ENCODE data around the gene RPL31.
"Not testable (repeated sequence)": the region's sequence is repeated elsewhere in the genome, so short reads cannot be mapped to it uniquely, and the experiment has no call there.

Gene RPL31

DNA sequence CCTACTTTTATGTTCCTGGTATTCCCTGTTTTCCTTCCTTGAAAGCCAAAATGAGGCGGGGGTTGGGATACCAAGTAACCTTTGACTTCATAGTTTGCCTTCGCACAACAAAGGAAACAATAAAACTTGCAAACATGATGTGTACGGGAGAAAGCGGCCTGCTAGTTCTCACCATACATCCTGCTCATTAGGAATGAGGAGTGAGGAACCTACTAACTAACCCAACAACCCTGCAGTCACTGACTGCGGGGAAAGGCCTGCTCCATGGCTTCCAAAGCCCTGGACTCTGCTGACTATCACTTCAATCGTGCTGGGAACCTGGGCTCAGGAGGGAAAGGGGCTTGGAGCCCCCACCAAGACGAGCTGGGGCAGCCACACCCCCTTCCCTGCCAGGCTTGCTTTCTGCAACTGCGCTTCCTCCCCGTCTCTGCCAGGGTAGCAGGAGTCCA lies 24.2 kb downstream of the RPL31 start:
- no peak for DNase-seq (ENCODE audit: low read depth in 2 of 2)

DNA sequence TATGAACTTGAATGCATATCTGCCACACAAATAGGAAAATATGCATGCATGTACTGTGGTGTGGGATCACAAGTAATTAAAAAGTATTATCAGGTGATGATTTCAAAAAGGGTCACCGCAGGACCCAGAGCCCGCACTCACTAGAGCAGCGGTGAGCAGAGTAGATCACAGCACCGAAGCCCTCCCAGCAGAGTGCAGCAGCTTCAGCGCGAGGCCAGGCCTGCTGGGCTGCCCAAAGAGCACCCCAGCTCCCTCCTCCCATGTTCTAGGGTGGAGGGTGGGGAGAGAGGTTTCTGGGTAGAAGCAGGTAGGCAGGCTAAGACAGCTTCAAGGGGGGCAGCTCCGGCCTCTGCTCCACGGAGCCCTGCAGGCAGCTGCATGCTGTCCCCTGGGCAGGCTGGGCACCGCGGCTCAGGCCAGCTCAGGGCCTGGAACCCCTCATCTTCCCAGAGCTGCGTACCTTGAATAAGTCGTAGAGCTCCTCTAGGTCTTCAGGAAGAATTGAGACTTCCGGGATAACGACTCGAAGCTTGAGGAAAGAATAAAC lies 24.9 kb downstream of the RPL31 start:
- no peak for DNase-seq (ENCODE audit: low read depth in 2 of 2)

DNA sequence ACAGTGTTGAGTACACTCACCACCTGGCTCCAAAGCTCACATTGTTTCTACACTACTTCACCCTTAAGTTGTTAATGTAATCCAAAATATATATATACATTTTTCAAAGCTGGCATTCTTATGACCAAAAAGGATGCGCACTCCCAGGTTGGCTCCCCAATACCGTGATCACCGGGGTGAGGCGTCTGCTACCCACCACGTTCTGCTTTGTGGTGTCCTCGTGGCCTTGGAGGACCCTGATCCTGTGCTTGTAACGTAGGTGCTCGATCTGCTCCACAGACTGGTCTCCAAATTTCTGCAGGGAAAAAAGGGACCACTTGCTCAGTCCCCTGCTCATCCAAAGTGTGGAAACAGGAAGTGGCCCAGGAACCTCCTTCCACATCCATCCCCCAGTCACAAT lies 25.8 kb downstream of the RPL31 start:
- DNase-seq (ENCODE audit: low read depth in 2 of 2), result no peak

DNA sequence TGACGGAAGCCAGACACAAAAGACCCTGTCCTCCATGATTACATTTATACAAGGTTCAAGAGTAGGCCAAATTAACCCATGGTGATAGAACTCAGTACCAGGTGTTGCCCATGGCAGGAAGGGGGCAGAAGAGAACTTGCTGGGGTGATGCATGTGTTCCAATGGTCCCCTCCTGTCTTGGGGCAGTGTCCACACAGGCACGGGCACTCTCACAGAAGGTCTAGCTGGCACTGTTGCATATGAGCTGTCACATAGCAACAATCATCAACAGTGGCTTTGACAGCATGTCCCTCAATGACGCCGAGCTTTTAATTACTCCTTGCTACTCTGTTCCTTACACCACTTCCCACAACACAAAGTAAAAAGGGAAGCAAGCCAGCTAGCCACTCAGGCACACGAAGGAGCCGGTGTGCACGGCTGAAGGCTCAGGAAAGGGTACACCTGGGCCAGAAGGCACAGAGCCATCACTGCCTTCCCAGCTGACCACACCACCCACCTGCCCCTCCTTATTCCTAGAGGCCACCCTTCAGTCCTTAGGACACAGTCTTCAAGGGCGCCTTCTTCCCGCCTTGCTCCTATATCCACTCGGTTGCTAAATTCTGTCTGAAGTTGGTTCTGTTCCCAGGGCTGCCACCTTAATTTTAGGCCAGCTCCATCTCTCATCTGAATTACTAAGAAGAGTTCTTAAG lies 28.9 kb downstream of the RPL31 start:
- no peak for DNase-seq (ENCODE audit: low read depth in 2 of 2)

DNA sequence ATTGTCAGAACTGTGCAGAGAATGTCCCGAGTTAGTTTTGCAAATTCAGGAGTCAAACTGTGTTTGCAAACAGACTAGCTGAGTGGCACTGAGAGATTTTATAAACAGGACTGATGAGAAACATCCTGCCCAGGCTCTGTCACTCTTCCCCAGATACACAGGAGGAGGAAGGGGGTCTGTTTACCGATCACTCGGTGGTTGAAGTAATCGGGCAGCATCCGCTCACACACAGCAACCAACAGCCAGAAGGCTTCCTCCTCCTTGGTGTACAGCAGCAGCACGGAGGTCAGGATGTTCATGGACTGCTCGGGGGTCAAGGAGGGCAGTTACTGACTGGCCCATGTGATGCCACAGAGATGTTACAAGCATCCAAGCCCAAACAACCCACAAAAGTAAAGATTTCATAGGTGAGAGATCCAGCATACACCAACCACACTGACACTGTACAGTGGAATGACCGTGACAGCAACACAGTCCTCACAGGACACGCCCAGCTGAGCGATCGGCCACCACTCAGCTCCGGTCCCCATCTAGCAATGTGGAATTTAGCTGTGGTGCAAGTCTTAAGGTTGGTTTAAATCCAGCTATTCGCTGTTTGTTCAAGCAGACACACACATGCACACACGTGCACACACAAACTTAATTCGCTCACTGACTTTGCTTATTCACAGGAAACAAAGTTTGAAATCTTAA lies 30.1 kb downstream of the RPL31 start:
- DNase-seq (ENCODE audit: low read depth in 2 of 2), result no peak

DNA sequence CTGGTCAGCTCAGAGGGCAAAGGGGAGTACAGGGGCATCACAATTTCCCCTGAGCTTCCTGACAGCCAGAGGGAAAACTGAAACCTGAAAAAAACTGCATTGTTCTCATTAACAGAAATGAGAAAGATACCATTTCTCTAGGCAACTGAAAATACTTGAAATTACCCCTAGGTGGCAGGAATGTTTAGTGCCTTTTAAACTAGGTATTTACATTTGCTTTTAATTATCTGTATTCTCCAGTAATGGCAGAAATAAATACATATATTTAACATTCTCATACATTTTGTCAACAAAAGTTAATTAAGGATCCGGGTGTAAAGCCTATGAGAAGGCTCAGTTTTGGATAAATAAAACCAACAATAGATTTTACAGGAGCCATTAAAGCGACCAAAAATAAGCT lies 34.5 kb downstream of the RPL31 start:
- no peak for DNase-seq (ENCODE audit: low read depth in 2 of 2)

DNA sequence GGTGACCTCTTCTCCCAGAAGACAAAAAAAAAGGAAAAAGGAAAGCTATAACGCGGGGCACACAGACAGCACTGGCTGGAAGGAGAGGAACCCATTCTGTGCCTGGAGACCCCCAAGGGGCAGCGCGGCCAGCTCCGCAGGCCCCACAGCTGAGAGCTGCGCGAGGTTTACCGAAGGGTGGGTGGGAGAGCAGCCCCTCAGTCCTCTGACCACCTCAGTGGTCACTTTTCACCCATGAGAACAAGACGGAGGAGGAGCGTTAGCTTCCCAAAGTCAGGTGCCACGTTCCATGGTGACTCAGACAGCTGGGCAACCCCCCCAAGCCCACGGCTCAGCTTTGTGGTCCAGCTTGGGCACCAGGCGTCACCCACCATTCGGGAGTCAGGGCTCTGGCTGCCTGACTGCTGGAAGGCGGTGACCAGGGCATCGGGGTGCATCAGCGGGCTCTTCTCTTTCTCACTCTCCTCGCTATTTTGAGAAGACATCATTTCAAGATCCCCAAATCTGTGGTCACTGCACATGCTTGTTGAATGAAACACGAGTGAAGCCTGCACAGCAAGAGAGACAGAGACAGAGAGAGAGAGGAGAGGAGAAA lies 35.2 kb downstream of the RPL31 start:
- no peak for DNase-seq (ENCODE audit: low read depth in 2 of 2)

DNA sequence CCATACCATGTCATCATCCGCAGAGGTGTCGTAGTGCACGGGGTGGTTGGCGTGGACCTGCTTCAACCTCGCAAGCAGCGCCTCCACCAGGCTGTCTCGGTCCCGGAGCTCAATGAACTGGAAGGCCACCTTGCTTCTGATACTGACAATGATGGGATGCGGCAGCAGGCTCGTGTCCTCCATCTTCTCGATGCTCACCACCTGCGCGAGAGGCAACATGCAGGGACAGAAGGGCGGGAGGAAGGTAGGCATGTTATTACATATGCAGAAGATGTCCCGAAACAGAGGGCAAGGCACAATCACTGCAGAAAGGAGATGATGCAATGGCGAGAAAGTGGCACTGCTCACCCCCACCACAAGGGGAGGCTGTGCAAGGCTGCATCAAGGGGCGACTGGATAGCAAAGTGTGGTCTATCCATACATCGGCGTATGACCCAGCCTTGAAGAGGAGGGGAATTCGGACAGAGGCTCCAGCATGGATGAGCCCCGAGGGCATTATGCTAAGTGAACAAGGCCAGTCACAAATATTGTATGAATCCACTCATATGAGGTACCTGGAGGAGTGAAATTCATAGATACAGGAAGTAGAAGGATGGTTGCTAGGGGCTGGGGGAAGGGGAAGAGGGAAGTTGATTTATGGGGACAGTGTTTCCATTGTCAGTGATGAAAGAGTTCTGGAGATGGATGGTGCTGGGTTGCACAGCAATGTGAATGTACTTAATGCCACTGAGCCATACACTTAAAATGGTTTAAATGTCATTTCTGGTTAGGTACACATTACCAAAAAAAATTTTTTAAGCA lies 36.6 kb downstream of the RPL31 start:
- DNase-seq (ENCODE audit: low read depth in 2 of 2), result no peak

DNA sequence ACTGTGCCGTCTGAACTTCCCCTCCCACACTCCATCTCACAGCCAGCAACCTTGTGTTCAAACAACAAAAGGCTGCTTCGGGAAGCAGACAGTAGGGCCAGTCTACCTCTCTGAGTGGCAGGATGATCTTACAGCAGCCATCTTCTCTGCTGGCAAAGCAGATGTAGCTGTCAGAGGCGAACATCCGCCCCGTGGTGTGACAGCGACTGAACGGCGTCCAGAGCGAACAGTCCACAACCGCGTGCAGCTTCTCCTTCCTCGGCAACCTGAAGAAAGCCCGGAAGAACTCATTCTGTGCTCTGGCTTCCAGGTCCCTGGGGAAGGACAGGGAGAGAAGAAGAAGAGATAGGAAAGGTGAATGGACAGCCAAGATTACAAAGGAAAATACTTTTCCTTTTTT lies 38.0 kb downstream of the RPL31 start:
- DNase-seq (ENCODE audit: low read depth in 2 of 2), result no peak

DNA sequence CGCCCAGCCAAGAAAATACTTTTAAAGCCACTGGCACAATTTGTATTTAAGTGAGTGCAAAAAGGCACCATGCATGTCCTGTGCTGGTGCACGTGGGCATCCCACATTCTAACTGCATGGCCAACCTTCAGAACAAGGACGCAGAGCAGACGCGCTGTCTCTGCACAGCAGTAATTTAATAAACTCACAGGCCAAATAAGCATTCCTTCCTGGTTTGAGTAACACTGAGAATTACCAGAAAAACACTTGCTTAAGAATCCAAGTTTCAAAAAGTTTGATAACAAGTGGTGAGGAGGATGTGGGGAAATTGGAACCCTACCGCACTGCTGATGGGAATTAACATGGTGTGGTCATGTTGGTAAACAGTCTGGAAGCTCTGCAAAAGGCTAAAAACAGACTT lies 38.7 kb downstream of the RPL31 start:
- no peak for DNase-seq (ENCODE audit: low read depth in 2 of 2)

DNA sequence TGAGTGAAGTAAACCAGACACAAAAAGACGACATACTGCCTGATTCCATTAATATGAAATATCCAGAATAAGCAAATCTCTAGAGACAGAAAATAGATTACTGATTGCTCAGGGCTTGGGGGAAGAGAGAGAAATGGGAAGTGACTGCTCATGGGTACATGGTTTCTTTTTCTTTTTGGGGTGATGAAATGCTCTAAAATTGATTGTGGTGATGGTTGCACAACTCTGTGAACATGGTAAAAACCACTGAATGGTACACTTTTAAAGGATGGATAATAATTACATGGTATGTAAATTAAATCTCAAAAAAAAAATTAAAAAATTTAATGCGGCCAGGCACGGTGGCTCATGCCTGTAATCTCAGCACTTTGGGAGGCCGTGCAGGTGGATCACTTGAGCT lies 39.3 kb downstream of the RPL31 start:
- DNase-seq (ENCODE audit: low read depth in 2 of 2), result no peak

DNA sequence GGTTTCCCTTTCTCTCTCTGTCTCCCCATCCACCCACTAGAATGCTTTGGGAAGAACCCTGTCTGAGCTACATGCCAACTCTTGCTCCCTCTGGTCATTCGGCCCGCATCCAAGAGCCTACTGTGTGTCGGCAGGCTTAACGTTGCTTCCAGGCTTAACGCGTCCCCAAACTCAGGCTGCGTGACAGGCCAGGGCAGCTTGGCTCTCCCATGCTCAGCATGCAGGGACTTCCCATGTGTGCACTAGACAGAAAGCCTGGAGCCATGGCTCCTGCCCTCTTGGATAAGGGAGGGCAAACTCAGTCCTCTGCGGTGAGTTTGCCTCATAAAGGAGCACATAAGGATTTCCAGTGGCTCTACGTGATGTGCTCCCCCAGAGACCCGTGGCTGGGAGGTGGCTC lies 43.2 kb downstream of the RPL31 start:
- DNase-seq (ENCODE audit: low read depth in 2 of 2), result no peak

DNA sequence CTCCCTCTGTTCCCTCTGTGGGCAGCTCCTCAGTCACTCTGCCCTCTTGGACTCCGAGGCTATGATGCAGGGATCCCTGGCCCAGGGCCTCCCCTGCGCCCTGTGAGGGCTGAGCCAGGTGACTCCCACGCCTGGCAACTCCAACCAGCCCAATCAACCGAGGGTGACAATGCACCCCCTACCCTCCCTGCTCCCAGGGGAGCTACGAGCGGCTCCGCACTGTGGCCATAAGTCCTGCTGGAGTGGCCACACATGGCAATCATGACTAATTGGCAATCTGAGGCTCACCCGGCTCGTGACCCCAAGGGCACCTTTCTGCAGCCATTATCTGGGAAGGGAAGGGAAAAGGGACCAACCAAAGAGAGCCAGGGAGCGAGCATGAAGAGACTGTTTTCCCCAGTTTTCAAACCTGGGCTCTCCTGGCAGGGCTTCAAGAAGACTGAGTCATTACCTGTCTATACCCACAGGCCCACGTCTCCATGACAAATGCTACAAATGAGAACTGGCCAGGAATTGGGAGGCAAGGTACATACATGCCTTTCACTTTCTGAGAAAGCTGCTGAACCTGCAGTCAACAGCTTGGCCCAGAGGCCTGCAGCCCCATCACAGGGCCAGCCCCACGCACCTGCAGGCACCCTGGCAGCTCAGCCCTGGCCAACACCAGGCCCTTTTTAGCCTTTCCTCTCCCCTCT lies 45.1 kb downstream of the RPL31 start:
- no peak for DNase-seq (ENCODE audit: low read depth in 2 of 2)

DNA sequence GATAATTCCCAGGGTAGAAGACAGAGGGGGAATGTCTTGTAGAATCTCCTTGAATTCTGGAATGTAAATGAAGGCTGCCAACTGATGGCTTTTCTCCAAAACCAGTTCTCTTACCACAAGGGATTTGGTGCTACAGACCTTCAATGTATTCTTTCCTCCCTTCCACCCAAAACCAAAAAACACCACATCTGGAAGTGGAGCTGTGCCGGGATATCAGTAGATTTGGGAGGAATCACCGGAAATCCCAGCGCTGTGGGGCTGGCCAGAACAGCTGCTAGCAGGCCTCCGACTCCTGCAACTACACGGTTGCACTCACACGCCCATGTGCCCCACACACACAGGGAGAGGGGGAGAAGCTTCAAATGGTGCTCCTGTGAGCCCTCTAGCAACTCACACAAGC lies 45.7 kb downstream of the RPL31 start:
- no peak for DNase-seq (ENCODE audit: low read depth in 2 of 2)

DNA sequence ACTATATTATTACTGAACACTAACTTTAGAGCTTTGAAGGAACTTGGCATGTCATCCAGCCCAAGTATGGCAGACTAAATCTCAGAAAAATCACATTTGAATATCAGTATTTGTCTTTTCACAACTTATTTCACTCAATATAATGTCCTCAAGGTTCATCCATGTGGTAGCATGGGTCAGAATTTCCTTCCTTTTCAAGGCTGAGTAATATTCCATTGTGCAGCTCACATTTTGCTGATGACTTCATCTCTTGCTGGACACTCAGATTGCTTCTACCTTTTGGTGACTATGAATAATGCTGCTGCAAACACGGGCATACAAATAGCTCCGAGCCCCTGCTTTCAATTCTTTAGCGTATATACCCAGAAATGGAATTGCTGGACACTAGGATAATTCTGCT lies 46.7 kb downstream of the RPL31 start:
- DNase-seq (ENCODE audit: low read depth in 2 of 2), result no peak

DNA sequence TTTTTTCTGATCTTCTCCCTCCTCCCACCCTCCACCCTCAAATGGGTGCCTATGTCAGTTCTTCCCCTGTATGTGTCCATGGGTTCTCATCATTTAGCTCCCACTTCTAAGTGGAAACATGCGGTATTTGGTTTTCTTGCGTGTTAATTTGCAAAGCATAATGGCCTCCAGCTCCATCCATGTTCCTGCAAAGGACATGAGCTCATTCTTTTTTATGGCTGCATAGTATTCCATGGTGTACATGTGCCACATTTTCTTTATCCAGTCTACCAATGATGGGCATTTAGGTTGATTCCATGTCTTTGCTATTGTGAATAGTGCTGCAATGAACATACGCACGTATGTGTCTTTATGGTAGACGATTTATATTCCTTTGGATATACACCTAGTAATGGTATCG lies 48.8 kb downstream of the RPL31 start:
- DNase-seq (ENCODE audit: low read depth in 2 of 2), result not testable (repeated sequence)

DNA sequence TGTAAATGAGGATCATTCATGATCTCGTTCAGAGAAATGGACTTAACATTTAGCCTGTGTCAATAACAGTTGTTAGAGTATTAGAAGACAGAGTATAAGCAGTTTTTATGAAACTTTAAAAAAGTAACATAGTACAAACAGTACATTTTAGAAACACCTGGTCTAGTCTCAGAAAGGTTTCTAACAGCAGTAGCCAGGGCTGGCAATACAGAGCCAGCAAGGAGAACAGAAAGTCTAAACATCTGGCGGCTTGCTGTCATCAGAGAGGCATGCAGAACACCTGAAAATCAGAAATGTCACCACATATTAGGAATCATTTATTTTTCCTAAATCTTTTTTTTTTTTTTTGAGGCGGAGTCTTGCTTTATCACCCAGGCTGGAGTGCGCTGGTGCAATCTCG lies 50.1 kb downstream of the RPL31 start:
- no peak for DNase-seq (ENCODE audit: low read depth in 2 of 2)

DNA sequence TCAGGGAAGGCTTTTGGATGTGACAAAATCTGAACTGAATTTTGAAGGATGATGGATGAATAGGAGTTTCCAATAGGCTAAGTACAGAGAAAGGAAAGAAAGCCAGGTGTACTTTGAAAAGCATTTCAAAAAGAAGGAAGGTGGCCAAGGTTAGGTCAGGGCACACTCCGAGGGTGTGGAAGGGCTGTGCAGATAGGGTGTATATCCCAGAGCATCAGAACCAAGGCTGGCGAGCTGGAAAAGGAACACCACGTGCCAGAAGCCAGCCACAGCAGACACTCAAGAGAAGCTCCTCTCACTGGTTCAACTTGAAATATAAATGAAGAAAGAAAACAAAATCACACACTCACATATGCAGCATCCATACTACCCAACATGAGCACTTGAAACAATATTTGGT lies 51.0 kb downstream of the RPL31 start:
- DNase-seq (ENCODE audit: low read depth in 2 of 2), result no peak
